HG02852 (cell line): Measurements from ENCODE around the gene DUOX1.

Source experiments
- ATAC-seq: cut with Tn5 transposase; IDR thresholded peaks from one replicate; pipeline ENCODE4 v1.9.1; 2021; ENCODE audit warnings: mild to moderate bottlenecking, moderate library complexity; ENCODE audit not compliant: unreplicated experiment

Gene DUOX1

GRCh38 chr15:45105586-45105985 lies 24.2 kb upstream of the DUOX1 start:
- ATAC-seq: no peak

- no peak for ATAC-seq
These were observed 23.6 kb upstream of the DUOX1 start for GRCh38 chr15:45106002-45106790.

GRCh38 chr15:45107941-45108630 lies 21.7 kb upstream of the DUOX1 start:
- no peak for ATAC-seq

- no peak for ATAC-seq
These were observed 19.5 kb upstream of the DUOX1 start for GRCh38 chr15:45110256-45110820.

GRCh38 chr15:45111390-45112142 lies 18.2 kb upstream of the DUOX1 start:
- ATAC-seq: no peak

- no peak for ATAC-seq
These were observed 17.6 kb upstream of the DUOX1 start for GRCh38 chr15:45112143-45112590.

GRCh38 chr15:45112591-45113379 lies 17.0 kb upstream of the DUOX1 start:
- ATAC-seq: no peak

- no peak for ATAC-seq
These were observed 16.3 kb upstream of the DUOX1 start for GRCh38 chr15:45113380-45113990.

GRCh38 chr15:45114076-45114750 lies 15.6 kb upstream of the DUOX1 start, which contains the start of the genes DUOX2 and DUOXA2:
TSS of gene DUOX2 (minus strand) at chr15:45114172. CDS start at chr15:45113411, 761 bp downstream.
TSS of gene DUOXA2 (plus strand) at chr15:45114326. CDS start at chr15:45114606, 280 bp downstream.
- ATAC-seq: no peak

GRCh38 chr15:45114751-45115085 lies 15.1 kb upstream of the DUOX1 start:
- ATAC-seq: no peak

GRCh38 chr15:45115312-45115820 lies 14.4 kb upstream of the DUOX1 start:
- ATAC-seq: no peak

GRCh38 chr15:45116006-45116481 lies 13.8 kb upstream of the DUOX1 start:
- ATAC-seq: no peak

- no peak for ATAC-seq
These were observed 13.1 kb upstream of the DUOX1 start for GRCh38 chr15:45116482-45117307.

- ATAC-seq: peak; percentile 8
These were observed 12.3 kb upstream of the DUOX1 start for GRCh38 chr15:45117308-45118130.

GRCh38 chr15:45118131-45118588 lies 11.6 kb upstream of the DUOX1 start:
- peak; percentile 93 for ATAC-seq

GRCh38 chr15:45118996-45119395 lies 10.8 kb upstream of the DUOX1 start:
- ATAC-seq: no peak
